HL-60/S4 treated with retinoic acid at 250 ng/mL for 4 days and 3 days (cell line): ENCODE results near the gene DMD.

ENCODE experiments used
- in situ Hi-C: fragments of 300-500 bp; cut with MboI; formaldehyde crosslinking; loops from 2 replicates; pipeline ENCODE4 v1.7.0; 2022; ENCODE audit warnings: low sequenced_read_pairs

Gene DMD

DNA sequence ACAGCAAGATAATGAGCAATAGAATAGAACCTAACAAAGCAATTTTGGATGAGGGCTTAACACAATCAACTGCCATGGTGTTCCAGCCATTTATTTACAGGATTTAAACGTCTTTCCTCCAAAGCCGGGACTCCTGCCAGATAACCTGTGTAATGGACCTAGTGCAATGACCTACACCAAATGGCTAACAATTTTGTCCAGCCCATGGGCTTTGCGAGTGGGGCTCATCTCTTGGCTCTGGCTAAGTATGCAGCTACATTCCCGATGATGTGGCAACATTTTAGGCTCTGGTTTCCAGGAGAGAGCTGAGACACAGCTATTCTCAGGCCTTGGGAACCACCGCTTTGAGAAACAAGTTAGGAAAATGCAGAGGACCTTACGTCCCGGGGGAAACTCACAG is 1317.2 kb downstream of the DMD start:
- in situ Hi-C loops, result no loop called here

DNA sequence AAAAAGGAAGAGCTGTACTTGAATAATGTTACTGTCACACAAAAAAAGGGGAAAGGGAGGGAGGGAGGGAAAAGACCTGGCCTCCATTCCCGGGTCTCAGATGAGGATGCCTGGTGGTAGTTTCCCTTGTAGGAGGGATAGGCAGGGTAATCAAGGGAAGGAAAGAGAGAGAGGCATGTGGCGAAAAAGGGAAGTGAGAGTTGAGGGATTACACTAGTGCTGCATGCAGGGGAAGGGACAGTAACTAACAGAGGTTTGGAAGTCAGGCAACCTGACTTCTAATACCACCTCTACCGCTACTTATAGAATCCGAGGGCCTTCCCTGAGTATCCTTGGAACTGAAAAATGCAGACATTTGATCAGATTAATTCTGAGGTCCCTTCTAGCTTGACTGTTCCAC is 1317.8 kb downstream of the DMD start:
- in situ Hi-C loops, result no loop called here

DNA sequence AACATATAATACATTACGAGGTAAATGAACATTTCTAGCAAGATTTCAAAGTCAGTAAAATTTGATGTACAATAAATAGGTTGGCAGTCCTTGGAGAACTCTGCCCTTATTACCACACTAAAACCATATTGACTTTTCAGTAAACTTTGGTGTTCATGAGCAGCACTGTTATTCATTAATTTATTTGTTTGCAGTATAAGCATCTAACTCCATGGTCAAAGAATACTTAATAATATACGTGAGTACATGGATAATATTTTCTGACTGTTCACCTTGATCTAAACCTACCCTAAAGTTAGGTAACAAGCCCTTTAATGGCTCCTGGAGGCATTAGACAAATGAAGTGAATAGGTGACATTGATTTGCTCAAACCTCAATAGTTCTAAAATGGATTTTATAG is 1322.3 kb downstream of the DMD start:
- in situ Hi-C loops, result no loop called here

DNA sequence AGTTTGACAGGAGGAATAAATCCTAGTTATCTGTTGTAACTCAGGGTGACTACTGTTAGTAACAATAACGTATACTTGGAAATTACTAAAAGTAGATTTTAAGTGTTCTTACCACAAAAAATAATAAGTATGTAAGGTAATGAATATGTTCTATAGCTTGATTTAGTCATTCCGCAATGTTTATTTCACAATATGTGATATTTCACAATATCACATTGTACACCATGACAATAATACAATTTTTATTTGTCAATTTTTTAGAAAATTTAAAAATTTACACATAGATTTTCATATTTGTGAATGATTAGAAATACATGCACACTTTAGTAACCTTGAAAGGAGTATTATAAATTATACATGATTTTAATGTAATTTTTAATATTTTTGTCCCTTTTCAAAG is 1326.8 kb downstream of the DMD start:
- in situ Hi-C loops, result no loop called here

DNA sequence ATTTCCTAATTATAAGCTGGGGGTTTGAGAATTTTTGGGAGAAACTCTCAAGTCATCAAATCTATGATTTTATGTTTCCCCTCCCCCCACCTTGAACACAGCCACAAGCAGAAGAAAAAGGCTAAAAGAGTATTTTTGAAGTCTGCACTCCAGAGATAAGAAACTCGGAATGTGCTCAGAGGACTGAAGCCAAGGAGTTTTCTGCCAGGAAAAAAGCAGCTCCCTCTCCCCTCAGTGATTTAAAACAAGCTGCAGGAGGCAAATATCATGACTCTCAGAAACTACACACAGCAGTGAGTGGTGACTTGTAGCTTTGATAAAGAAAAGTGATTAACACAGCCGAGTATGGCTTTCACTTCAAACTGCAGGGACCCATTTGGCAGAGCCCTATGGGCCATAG is 1339.3 kb downstream of the DMD start:
- in situ Hi-C loops, result no loop called here

DNA sequence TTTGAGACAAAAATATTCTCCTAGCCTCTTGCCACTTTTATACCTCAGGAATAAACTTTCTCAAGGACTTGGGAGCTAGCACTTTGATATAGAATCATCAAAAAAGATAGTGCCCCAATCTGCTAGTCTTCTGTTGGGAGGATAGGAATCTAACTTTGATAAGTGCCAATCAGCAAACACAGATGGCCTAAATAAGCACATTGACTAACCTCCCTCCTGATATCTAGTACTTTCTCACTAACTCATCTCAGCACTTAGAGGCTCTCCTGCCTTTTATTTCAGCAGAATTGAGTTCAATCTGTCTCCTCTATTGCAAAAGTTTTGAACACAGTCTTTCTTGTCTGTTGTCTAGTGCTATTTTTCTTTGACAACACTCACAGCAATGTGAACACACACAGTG is 1341.1 kb downstream of the DMD start:
- in situ Hi-C loops, result no loop called here

DNA sequence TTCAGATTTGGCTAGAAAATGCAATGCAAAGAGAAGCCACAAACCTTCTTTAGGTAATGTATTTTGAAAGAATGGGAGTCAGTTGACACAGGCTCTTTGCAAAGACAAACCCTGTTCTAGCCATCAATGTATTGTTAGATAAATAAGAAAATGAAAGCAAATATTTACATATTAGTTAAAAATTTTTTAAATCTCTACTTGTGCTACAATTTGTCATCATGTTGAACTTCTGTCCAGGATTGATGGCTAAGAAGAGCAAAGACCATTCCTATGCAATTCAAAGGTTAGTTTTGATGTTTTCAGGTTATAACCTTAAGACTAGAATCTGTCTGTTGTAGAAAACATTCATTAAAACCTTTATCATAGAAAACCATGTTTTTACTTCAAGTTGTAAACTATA is 1350.7 kb downstream of the DMD start:
- in situ Hi-C loops, result no loop called here

DNA sequence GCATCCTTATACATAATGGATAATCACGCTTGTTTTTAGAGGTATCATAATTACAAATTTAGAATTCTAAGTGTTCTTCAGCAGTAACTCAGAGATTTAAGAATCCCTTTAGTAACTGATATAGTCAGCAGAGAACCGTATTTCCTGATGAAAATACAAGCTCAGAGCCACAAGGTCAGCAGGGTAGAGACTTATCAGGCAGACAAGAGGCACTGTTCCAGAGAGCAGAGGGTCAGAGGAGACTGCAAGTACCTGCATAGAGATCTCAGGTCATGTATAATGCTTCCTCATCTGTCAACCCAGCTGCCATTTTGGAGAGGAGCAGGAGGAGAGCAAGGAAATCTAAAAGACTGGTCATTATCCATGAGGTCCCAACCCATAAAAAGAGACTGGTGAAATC is 1352.4 kb downstream of the DMD start:
- in situ Hi-C loops, result no loop called here

DNA sequence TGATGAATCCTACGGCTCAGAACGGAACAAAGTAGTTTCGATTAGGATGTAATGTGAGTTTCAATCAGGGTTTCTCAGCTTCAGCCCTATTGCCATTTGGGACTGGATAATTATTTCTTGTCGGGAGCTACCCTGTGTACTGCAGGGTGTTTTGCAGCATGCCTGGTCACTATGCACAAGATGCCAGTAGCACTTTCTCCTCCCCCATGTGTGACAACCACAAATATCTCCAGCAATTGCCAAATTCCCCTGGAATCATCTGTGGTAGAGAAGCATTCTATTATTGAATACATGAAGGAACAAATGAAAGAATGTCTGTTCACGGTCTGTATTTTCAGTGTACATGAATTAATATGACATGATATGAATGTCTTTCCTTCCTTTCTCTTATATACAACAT is 1356.6 kb downstream of the DMD start:
- in situ Hi-C loops, result no loop called here

DNA sequence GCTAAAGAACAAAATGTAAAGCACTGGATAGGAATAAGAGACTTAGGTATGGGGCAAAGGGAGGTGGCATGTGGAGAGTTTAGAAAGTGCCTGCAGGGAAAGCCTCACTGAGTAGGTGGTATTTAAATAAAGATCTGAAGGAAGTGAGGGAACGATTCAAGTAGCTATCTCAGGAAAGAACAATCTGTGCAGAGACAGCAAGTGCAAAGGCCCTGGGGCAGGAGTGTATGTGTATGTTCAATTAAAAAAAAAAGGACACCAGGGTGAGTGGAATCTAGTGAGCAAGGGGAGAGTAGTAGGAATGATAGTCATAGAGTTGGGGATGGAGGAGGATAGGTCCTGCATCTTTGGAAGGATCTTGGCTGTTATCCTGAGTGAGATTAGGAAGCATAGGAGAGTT is 1359.6 kb downstream of the DMD start:
- in situ Hi-C loops, result no loop called here

DNA sequence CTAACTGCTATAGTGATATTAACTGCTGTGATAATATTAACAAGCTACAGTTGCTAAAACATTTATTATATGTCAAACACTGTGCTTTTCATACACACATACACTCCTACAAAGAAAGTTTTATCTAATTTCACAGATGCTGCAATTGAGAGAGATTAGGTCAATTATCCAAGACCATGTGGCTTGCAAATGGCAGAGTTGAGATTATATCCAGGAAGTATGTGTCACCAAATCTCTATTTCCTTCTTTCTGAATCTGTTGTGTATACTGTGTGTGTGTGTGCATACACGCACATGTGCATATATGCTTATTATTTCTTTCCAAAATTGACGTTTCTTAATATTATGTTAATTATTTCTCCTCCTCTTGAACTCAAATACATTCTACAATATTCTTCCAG is 1363.6 kb downstream of the DMD start:
- in situ Hi-C loops, result no loop called here

DNA sequence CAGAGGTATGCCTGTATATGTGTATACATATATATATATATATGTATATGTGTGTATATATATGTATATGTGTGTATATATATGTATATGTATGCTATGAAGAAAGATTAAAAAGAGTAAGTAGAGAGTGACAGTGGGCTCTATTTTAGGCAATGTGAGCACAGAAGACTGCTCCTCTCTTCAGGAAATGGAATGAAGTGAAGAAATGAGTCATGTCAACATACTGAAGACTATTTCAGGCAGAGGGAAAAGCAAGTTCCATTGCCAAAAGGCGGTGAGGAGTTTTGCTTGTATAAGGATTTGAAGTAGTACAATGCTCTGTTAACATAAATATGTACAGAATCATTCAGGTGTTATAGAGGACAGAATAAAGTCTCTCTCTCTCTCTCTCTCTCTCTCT is 1366.3 kb downstream of the DMD start:
- in situ Hi-C loops, result no loop called here

DNA sequence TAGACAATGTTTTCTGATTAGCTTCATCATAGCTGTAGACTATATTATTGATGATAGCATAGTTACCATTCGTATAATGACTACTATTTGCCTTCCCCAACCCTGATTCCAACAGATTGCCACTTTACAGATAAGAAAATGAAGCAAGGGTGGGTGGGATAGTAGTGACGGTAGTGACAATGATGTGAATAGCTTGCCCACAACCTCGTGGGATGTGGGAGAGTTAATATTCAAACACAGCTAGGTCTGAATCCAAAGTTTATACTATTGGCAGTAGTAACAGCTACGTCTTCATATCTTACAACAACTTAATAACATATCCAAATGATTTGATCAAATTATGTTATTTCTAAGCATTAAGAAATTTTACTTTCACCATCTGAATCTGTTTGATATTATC is 1372.7 kb downstream of the DMD start:
- in situ Hi-C loops, result no loop called here

DNA sequence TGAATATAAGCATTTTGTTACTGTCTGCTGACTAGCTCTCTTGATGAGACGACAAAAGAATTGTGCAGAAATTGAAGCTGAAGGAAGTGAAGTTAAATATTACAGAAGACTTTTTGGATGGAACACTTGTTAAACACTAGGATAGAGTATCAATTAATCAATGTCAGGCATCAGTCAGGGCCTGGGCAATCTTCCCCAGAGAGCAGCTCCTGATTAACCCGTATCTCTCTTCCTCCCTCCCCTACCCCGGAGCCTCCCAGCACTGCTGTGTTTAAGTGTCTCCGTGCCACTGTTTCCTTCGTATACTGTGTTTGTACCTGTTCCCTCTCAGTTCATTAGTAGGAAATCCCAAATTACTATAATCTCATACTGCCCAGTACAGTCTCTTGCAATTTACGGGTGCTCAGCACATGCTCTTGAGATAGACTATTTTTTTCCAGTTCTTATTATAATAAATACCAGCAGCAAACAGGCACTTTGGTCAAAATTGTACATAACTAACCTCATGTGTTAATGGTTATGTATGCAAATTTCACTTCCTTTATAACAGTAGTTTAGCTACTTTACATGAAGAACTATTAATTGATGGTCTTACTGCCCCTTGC is 1373.8 kb downstream of the DMD start:
- in situ Hi-C loops, result no loop called here

DNA sequence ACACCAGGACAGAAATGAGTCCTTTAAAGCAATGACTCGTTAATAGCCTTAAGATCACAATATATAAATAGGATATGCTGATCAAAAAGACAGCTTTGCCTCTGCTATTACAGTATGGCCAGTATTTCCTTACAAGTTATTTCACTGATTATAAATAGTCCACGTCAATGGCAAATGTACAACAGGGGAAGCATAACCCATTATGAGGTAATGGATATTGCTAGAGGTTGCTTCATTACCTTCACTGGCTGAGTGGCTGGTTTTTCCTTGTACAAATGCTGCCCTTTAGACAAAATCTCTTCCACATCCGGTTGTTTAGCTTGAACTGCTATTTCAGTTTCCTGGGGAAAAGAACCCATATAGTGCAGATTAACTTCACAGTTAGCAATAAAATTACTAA is 1374.9 kb downstream of the DMD start:
- in situ Hi-C loops, result no loop called here

DNA sequence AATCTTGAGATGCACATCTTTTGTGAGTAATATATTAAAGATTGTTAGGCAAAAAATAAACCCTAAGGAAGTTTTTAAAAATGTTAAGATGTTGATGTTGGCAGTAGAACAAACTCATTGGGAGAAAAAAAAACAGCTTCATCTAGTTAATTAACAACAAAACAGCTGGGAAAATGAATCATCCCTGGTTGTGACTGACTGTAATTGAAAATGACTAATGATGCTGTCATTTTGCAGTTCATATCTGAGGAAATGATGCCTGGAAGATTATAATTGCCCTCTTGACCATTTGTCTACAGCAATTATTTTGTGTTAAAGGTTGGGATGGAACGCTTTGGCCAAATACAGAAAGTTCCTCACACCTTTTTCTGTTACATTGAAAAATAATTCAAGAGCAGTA is 1379.1 kb downstream of the DMD start:
- in situ Hi-C loops, result no loop called here

DNA sequence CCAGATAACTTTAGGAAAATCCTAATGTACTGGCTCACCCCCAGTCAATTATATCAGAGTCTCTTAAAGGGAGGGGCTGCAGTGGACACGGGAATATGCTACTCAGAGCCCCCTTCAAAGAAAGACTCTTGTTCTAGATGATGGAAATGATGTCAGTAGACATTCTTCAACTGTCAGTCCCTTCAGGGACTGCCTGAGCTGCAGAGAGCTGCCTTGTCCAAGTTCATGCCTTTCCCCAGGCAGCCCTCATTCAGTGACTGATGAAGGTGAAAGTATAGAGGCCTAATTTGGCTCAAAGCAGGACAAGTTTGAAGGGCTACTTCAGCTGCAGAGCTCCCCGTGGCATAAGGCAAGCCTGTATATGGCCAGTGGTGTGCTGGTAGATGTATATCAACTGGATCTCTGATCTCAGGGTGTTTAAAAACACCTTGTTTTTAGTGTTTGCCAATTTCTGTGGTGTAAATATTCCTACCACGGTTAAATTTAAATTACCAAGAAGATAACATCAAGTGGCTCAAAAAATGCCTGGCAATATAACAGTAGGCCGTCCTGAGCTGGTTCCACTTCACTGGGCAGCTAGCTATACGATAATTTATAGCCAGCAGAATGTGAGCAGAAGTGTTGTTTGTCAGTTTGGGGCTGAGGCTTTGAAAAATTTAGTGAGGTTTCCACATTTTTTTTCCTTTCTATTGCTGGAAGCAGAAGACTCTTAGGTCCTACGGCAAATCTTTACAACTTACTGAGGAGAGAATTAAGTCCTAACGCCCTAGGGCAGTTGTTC is 1390.7 kb downstream of the DMD start:
- in situ Hi-C loops, result no loop called here

DNA sequence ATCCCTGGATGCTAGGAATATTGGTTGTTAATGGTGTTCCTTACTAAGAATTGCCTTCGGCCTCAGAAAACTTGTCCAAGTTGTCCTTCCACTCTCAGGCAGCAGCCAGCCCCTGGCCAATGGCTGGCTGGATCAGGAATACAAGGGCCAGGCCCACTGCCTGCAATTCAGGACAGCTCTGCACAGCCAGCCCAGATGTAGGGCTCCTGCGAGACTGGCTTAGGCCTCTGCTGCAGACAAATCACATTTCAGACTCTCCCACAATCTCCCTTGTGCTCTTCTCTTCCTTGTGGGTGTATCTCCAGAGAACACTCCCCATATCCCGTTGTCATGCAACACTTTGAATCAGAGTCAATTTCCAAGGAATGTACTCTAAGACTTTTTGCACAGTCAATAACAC is 1391.9 kb downstream of the DMD start:
- in situ Hi-C loops, result no loop called here

DNA sequence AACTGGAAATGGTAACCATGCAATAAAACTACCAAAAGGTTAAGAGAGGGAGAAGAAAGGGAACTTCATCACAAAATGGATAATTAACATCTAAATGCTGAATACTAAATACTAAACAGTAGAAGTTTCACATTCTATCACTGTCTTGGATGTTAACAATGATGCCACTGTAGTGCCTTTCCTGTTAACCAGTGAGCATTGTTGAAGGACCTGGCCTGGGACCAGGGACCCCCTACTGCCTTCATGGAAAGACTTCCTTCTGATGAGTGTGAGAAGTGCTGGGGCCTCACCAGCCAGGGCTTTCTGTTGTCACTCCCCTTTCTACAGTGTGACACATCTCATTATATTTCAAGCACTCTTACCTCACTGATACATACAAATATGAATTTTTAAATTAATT is 1400.2 kb downstream of the DMD start:
- in situ Hi-C loops, result no loop called here

DNA sequence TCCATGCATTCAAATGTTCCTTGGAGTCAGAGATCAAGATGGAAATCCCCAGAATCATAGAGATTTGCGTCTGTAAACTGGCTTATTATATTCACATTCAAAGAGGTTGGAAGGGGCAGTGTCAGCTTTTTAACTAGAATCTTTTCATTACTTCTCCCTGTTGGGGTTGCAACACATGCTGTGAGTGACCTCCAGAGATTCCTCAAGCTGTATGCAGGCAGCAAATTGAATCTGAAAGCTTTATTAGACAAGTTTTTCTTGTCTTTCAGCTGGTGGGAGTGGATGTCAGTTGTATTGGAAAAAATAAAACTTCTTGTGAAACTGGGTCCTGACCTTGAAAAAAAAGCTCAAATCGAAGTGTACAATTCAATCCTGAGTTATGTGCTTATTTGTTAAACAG is 1403.0 kb downstream of the DMD start:
- in situ Hi-C loops, result no loop called here

DNA sequence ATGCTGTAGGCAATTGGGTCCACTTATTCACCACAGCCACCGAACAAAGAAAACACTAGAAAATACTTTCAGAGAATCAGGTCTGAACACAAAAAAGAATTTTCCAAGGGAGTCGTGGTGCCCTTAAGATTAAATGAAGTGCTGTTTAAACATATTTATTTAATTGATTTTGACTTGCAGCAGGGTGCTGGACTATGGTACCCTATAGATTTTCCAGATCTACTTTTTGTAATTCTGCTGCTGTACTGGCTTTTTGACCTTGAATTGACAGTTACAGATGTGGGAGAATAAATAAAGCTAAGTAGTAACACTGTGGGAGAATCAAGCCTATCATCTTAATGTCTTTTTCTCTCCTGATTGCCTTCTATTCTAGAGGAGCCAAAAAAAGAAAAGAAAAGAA is 1404.2 kb downstream of the DMD start:
- in situ Hi-C loops, result no loop called here

DNA sequence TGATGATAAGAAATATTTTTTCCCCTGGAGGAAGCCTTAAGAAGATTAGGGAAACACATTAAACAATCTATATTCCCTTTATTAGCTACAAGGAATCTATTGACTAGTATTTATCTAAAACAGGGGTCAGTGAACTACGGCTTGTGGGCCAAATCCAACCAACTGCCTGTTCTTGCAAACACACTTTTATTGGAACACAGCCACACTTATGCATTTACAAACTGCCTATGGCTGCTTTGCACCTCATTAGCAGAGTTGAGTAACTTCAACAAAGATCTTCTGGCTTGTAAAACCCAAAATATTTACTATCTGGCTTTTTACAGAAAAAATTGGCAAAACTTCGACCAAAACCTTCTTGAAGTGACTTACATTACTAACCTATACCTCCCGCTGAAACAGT is 1405.6 kb downstream of the DMD start:
- in situ Hi-C loops, result no loop called here

DNA sequence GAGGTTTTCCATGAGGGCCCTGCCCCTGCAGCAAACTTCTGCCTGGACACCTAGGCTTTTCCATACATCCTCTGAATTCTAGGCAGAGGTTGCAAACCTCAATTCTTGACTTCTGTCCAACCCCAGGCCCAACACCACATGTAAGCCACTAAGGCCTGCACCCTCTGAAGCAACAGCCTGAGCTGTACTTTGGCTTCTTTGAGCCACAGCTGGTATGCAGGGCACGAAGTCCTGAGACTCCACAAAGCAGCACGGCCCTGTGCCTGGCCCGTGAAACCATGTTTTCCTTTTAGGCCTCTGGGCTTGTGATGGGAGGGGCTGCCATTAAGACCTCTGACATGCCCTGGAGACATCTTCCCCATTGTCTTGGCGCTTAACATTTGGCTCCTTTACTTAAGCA is 1411.1 kb downstream of the DMD start:
- in situ Hi-C loops, result no loop called here
